GM19351 (cell line): ENCODE measurements around the gene BLID.

Source experiments
- ATAC-seq: cut with Tn5 transposase; IDR thresholded peaks from one replicate; pipeline ENCODE4 v1.9.1; 2021; ENCODE audit warnings: mild to moderate bottlenecking, moderate library complexity; ENCODE audit not compliant: unreplicated experiment

BLID gene

GRCh38 chr11:122085264-122085663 lies 30.8 kb downstream of the BLID start:
- no peak for ATAC-seq

- no peak for ATAC-seq
Observed at GRCh38 chr11:122082205-122082604, 33.8 kb downstream of the BLID start.

- no peak for ATAC-seq
Observed at GRCh38 chr11:122081073-122081472, 34.9 kb downstream of the BLID start.

- no peak for ATAC-seq
Observed at GRCh38 chr11:122077459-122077858, 38.6 kb downstream of the BLID start.

- no peak for ATAC-seq
Observed at GRCh38 chr11:122076512-122077120, 39.4 kb downstream of the BLID start.

- no peak for ATAC-seq
Observed at GRCh38 chr11:122075016-122075415, 41.0 kb downstream of the BLID start.

- no peak for ATAC-seq
Observed at GRCh38 chr11:122074022-122074421, 42.0 kb downstream of the BLID start.

GRCh38 chr11:122071709-122072202 lies 44.3 kb downstream of the BLID start:
- ATAC-seq = no peak

GRCh38 chr11:122069707-122070360 lies 46.2 kb downstream of the BLID start:
- ATAC-seq = no peak

- ATAC-seq = no peak
Observed at GRCh38 chr11:122068837-122069236, 47.2 kb downstream of the BLID start.

- ATAC-seq = no peak
Observed at GRCh38 chr11:122068141-122068540, 47.9 kb downstream of the BLID start.
